ENCODE data around the gene GP9.

DNA sequence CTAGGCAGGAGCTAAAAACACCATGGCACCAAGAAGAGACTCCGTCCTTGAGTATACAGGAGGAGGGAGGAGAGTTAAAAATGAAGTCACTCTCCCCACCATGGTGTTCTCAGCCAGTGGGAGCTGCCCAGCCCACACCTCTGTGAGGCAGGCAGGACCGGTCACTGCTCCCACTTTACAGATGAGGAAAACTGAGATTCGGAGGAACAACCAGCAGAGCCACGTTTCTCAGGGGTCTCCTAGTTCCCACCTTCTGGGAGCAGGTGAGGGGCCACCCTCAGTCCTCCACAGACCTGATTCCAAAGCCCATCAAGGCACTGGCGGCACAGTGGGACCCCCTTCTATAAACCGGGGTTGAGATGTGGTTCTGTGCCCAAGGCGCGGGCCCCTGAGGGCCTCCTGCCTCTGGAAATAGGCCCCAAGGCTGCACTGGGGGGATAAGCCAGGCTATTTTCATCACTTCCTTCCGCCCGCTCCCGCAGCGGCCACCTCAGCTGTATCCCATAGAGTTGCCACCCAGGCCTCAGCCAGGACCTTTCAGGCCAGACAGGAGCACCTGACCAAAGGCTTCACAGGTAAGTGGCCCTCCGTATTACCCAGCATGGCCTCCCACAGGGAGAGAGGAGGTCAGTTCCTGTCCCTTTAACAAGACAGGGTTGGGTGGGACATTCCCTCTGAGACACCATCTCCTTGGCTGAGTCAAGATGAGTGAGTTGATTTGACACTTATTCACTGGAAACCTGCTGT is at the start of gene GP9:
- TF ChIP-seq POLR2AphosphoS5 (IDR thresholded peaks at IDR 0.05; ENCODE audit: low read depth, low read length) = no peak
- no peak for TF ChIP-seq TAF1 (IDR thresholded peaks at IDR 0.05; ENCODE audit: low read depth, low read length)
- TF ChIP-seq POLR2A (IDR thresholded peaks at IDR 0.05; ENCODE audit: low read depth, low read length) = no peak
- no peak for TF ChIP-seq PAX5 (IDR thresholded peaks at IDR 0.05; ENCODE audit: insufficient read depth, low read length, severe bottlenecking)

Measured in GM12891 (cell line).